ENCODE data around the gene CD163L1.

DNA sequence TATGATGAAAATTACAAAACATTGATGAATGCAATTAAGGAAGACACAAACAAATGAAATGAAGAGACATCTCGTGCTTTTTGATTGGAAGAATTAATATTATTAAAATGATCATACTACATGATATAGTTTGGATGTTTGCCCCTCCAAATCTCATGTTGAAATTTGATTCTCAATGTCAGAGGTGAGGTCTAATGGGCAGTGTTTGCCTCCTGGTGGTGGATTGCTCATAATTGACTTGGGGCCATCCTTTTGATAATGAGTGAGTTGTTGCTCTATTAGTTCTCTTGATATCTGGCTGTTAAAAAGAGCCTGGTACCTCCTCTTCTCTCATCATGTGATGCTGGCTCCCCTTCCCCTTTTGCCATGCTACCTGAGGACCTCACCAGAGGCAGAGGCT lies 56.7 kb downstream of the CD163L1 start:
- TF ChIP-seq, protein P1, sequence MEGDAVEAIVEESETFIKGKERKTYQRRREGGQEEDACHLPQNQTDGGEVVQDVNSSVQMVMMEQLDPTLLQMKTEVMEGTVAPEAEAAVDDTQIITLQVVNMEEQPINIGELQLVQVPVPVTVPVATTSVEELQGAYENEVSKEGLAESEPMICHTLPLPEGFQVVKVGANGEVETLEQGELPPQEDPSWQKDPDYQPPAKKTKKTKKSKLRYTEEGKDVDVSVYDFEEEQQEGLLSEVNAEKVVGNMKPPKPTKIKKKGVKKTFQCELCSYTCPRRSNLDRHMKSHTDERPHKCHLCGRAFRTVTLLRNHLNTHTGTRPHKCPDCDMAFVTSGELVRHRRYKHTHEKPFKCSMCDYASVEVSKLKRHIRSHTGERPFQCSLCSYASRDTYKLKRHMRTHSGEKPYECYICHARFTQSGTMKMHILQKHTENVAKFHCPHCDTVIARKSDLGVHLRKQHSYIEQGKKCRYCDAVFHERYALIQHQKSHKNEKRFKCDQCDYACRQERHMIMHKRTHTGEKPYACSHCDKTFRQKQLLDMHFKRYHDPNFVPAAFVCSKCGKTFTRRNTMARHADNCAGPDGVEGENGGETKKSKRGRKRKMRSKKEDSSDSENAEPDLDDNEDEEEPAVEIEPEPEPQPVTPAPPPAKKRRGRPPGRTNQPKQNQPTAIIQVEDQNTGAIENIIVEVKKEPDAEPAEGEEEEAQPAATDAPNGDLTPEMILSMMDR (IDR thresholded peaks at IDR 0.05) = no peak
- TF ChIP-seq POLR2A (IDR thresholded peaks at IDR 0.05) = no peak

Measured in Peyer's patch (tissue), 4 donors.